HG02798 (cell line): ENCODE results near the gene IGFBP6.
"Not testable (repeated sequence)": the region's sequence is repeated elsewhere in the genome, so short reads cannot be mapped to it uniquely, and the experiment has no call there.

Experiments
- ATAC-seq: cut with Tn5 transposase; IDR thresholded peaks from one replicate; pipeline ENCODE4 v1.9.1; 2021; ENCODE audit warnings: mild to moderate bottlenecking; ENCODE audit not compliant: unreplicated experiment, poor library complexity

The IGFBP6 gene

GRCh38 chr12:53094796-53095595, 2.5 kb upstream of the IGFBP6 start:
- not testable (repeated sequence) for ATAC-seq

GRCh38 chr12:53095596-53095895, 1.9 kb upstream of the IGFBP6 start:
- ATAC-seq, result not testable (repeated sequence)

GRCh38 chr12:53096089-53096741, 1.3 kb upstream of the IGFBP6 start:
- ATAC-seq, result no peak

GRCh38 chr12:53096759-53097158, 708 bp upstream of the IGFBP6 start:
- ATAC-seq, result no peak

- no peak for ATAC-seq
Observed at GRCh38 chr12:53097207-53097563, 282 bp upstream of the IGFBP6 start.

- ATAC-seq, result no peak
Observed at GRCh38 chr12:53098354-53098981, 1.0 kb downstream of the IGFBP6 start.

GRCh38 chr12:53099071-53099882, 1.8 kb downstream of the IGFBP6 start:
- ATAC-seq, result no peak

GRCh38 chr12:53100466-53101151, 3.1 kb downstream of the IGFBP6 start:
- no peak for ATAC-seq

- ATAC-seq, result no peak
Observed at GRCh38 chr12:53101266-53101665, 3.8 kb downstream of the IGFBP6 start.

GRCh38 chr12:53101931-53102781, 4.7 kb downstream of the IGFBP6 start:
- ATAC-seq, result no peak

GRCh38 chr12:53102883-53103807, 5.7 kb downstream of the IGFBP6 start, which contains the start of gene SOAT2:
Gene SOAT2 (plus strand): TSS chr12:53103486. CDS start chr12:53103578, 92 bp downstream.
- peak; percentile 61 for ATAC-seq

GRCh38 chr12:53103860-53104305, 6.4 kb downstream of the IGFBP6 start:
- ATAC-seq, result no peak

- no peak for ATAC-seq
Observed at GRCh38 chr12:53105256-53105655, 7.8 kb downstream of the IGFBP6 start.

- ATAC-seq, result no peak
Observed at GRCh38 chr12:53105712-53106439, 8.4 kb downstream of the IGFBP6 start.

GRCh38 chr12:53107122-53107521, 9.7 kb downstream of the IGFBP6 start:
- ATAC-seq, result no peak

GRCh38 chr12:53112431-53112830, 15.0 kb downstream of the IGFBP6 start:
- ATAC-seq, result not testable (repeated sequence)

- ATAC-seq, result no peak
Observed at GRCh38 chr12:53113136-53113705, 15.8 kb downstream of the IGFBP6 start.
